Astrocyte (in vitro differentiated cells and primary cell): ENCODE data around the gene PTPRM. TPM values are rescaled to one million over a fixed set of nuclear protein-coding genes. Genes with fewer than 3 reads are reported as not detected.
A peak's percentile ranks its signal among the peaks of the same experiment; 100 is the strongest.

Source experiments
- DNase-seq: peaks from one replicate; pipeline ENCODE4 v3.0.0-alpha.2; 2010; ENCODE audit warnings: low read depth
- FAIRE-seq: peaks from 2 replicates; lab custom pipeline; 2011; peaks lifted over from hg19 to GRCh38; lab: Jason Lieb, UNC
- H2AFZ ChIP-seq: 2 replicates; pipeline ENCODE4 v1.6.0; 2012; ENCODE audit warnings: low read depth, low read length, inconsistent platforms
- H3K27ac ChIP-seq: 2 replicates; pipeline ENCODE4 v1.5.1; 2011; ENCODE audit warnings: low read depth, low read length, inconsistent platforms
- H3K27me3 ChIP-seq: 2 replicates; pipeline ENCODE4 v1.6.0; 2011; ENCODE audit warnings: low read length, inconsistent platforms; ENCODE audit not compliant: insufficient read depth
- H3K36me3 ChIP-seq: 2 replicates; pipeline ENCODE4 v1.5.1; 2011; ENCODE audit warnings: low read length, inconsistent platforms; ENCODE audit not compliant: insufficient read depth
- H3K4me1 ChIP-seq: 2 replicates; pipeline ENCODE4 v1.5.1; 2011; ENCODE audit warnings: low read length, inconsistent platforms; ENCODE audit not compliant: insufficient read depth
- H3K4me2 ChIP-seq: 2 replicates; pipeline ENCODE4 v1.6.0; 2012; ENCODE audit warnings: low read length, inconsistent platforms
- H3K4me3 ChIP-seq: 2 replicates; pipeline ENCODE4 v1.5.1; 2011; ENCODE audit warnings: low read depth, mild to moderate bottlenecking, low read length, inconsistent platforms; ENCODE audit not compliant: insufficient read depth
- H3K79me2 ChIP-seq: 2 replicates; pipeline ENCODE4 v1.6.0; 2012; ENCODE audit warnings: mild to moderate bottlenecking, low read length, inconsistent platforms; ENCODE audit not compliant: insufficient read depth
- H3K9ac ChIP-seq: 2 replicates; pipeline ENCODE4 v1.6.0; 2012; ENCODE audit warnings: mild to moderate bottlenecking, low read length, inconsistent platforms
- H3K9me3 ChIP-seq: 2 replicates; pipeline ENCODE4 v1.5.1; 2012; ENCODE audit warnings: low read depth, mild to moderate bottlenecking, low read length, inconsistent platforms; ENCODE audit not compliant: insufficient read depth
- H4K20me1 ChIP-seq: 2 replicates; pipeline ENCODE4 v1.6.0; 2012; ENCODE audit warnings: low read length, inconsistent platforms; ENCODE audit not compliant: insufficient read depth
- H3K27ac Mint-ChIP-seq: one replicate; pipeline ENCODE4 v1.8.0; 2021; ENCODE audit warnings: mild to moderate bottlenecking, mixed read lengths; ENCODE audit not compliant: unreplicated experiment
- H3K27me3 Mint-ChIP-seq: one replicate; pipeline ENCODE4 v1.8.0; 2021; ENCODE audit warnings: low read depth, mixed read lengths; ENCODE audit not compliant: unreplicated experiment
- H3K36me3 Mint-ChIP-seq: one replicate; pipeline ENCODE4 v1.8.0; 2021; ENCODE audit warnings: low read depth, mixed read lengths; ENCODE audit not compliant: unreplicated experiment
- H3K4me1 Mint-ChIP-seq: one replicate; pipeline ENCODE4 v1.8.0; 2021; ENCODE audit warnings: low read depth, mixed read lengths; ENCODE audit not compliant: unreplicated experiment
- H3K4me3 Mint-ChIP-seq: one replicate; pipeline ENCODE4 v1.8.0; 2021; ENCODE audit warnings: mild to moderate bottlenecking, moderate library complexity, mixed read lengths; ENCODE audit not compliant: unreplicated experiment
- H3K9me3 Mint-ChIP-seq: one replicate; pipeline ENCODE4 v1.8.0; 2021; ENCODE audit warnings: mild to moderate bottlenecking, mixed read lengths; ENCODE audit not compliant: unreplicated experiment
- CTCF ChIP-seq: IDR thresholded peaks from 2 replicates; pipeline ENCODE4 v1.5.1; 2011; ENCODE audit warnings: low read depth, mild to moderate bottlenecking, inconsistent platforms, low read length, moderate library complexity; ENCODE audit not compliant: insufficient read depth
- EZH2 ChIP-seq: IDR thresholded peaks from 2 replicates; pipeline ENCODE4 v1.6.1; 2012; ENCODE audit warnings: mild to moderate bottlenecking, low read length, inconsistent platforms; ENCODE audit not compliant: insufficient read depth
- total RNA-seq: library from RNA; stranded (reverse); gene quantifications from 2 replicates; pipeline ENCODE4 v1.2.1, GENCODE V29; 2021

The PTPRM gene
- total RNA-seq, 1 donor from 2014 or later = 59.6 TPM

- no peak overlapping the region for H3K4me2 ChIP-seq
- Mint-ChIP-seq H3K4me1 (peaks cover 2% of the 10 kb centered on the region), H3K36me3 (no peaks in the 10 kb centered on the region), H3K4me3 (no peak overlapping the region), H3K27me3 (no peaks in the 10 kb centered on the region), H3K9me3 (no peaks in the 10 kb centered on the region), H3K27ac (no peak overlapping the region)
- no peaks in the 10 kb centered on the region for H3K9me3 ChIP-seq
- DNase-seq (no peak), FAIRE-seq (no peak)
- H3K79me2 ChIP-seq = no peaks in the 10 kb centered on the region
- no peaks in the 10 kb centered on the region for H4K20me1 ChIP-seq
- no peak overlapping the region for H2AFZ ChIP-seq
- no peaks in the 10 kb centered on the region for H3K4me1 ChIP-seq
- no peak overlapping the region for H3K27ac ChIP-seq
- H3K27me3 ChIP-seq = no peaks in the 10 kb centered on the region
- H3K9ac ChIP-seq = no peak overlapping the region
- H3K4me3 ChIP-seq = no peak overlapping the region
- no peaks in the 10 kb centered on the region for H3K36me3 ChIP-seq
- TF ChIP-seq CTCF (no peak), EZH2 (no peak)
Observed at GRCh38 chr18:8063733-8064132, 496.6 kb downstream of the PTPRM start.

GRCh38 chr18:8065284-8065683 lies 498.2 kb downstream of the PTPRM start:
- TF ChIP-seq EZH2 (no peak), CTCF (no peak)
- DNase-seq (no peak), FAIRE-seq (no peak)
- Histone ChIP-seq H2AFZ (no peak overlapping the region), H4K20me1 (no peaks in the 10 kb centered on the region), H3K36me3 (no peaks in the 10 kb centered on the region), H3K79me2 (no peaks in the 10 kb centered on the region), H3K9ac (no peak overlapping the region), H3K4me1 (no peaks in the 10 kb centered on the region), H3K4me2 (no peak overlapping the region), H3K27ac (no peak overlapping the region), H3K4me3 (no peak overlapping the region), H3K27me3 (no peaks in the 10 kb centered on the region), H3K9me3 (no peaks in the 10 kb centered on the region)
- Mint-ChIP-seq H3K9me3 (peaks cover 1% of the 10 kb centered on the region), H3K4me1 (peaks cover 2% of the 10 kb centered on the region), H3K27ac (no peak overlapping the region), H3K36me3 (peaks cover 3% of the 10 kb centered on the region), H3K27me3 (no peaks in the 10 kb centered on the region), H3K4me3 (no peak overlapping the region)

GRCh38 chr18:8065773-8066172 lies 498.7 kb downstream of the PTPRM start:
- no peak overlapping the region for H3K4me2 ChIP-seq
- no peaks in the 10 kb centered on the region for H3K27me3 ChIP-seq
- no peak overlapping the region for H2AFZ ChIP-seq
- DNase-seq = no peak
- no peak overlapping the region for H3K9ac ChIP-seq
- H3K4me1 ChIP-seq = no peaks in the 10 kb centered on the region
- H3K9me3 Mint-ChIP-seq = peaks cover 1% of the 10 kb centered on the region
- no peaks in the 10 kb centered on the region for H3K27me3 Mint-ChIP-seq
- no peak overlapping the region for H3K4me3 ChIP-seq
- H3K36me3 Mint-ChIP-seq = peaks cover 3% of the 10 kb centered on the region
- FAIRE-seq = peak; percentile 37
- H3K9me3 ChIP-seq = no peaks in the 10 kb centered on the region
- no peak for TF ChIP-seq EZH2
- no peak for TF ChIP-seq CTCF
- H4K20me1 ChIP-seq = no peaks in the 10 kb centered on the region
- H3K79me2 ChIP-seq = no peaks in the 10 kb centered on the region
- H3K27ac ChIP-seq = no peak overlapping the region
- peaks cover 2% of the 10 kb centered on the region for H3K4me1 Mint-ChIP-seq
- H3K4me3 Mint-ChIP-seq = no peak overlapping the region
- H3K36me3 ChIP-seq = no peaks in the 10 kb centered on the region
- H3K27ac Mint-ChIP-seq = no peak overlapping the region
